Measurements from ENCODE around the gene MAP3K4. TPM values are rescaled to one million over a fixed set of nuclear protein-coding genes. Genes with fewer than 3 reads are reported as not detected.

Gene MAP3K4
- total RNA-seq, 4 donors from 2014 or later, result 22.8 to 33.8 (median 30.4) TPM

GRCh38 chr6:161011492-161012480, 20.2 kb downstream of the MAP3K4 start:
- TF ChIP-seq CTCF (IDR thresholded peaks at IDR 0.05) (no peak), POLR2A (IDR thresholded peaks at IDR 0.05) (no peak)
- H3K4me3 ChIP-seq (ENCODE audit: low read depth, poor library complexity, severe bottlenecking), result no peak overlapping the region
- 44 to 56% methylated on average over 8 of the region's 8 CpGs for WGBS, 2 donors
- intact Hi-C loops (cut with DNase I; ENCODE audit: low total_unique reads), result no loop called here
- DNase-seq (ENCODE audit: low spot score in 2 of 2), result no peak

- H3K4me3 ChIP-seq (ENCODE audit: low read depth, poor library complexity, severe bottlenecking), result no peak overlapping the region
- no peak for DNase-seq (ENCODE audit: low spot score in 2 of 2)
- 88% methylated on average over 4 of the region's 4 CpGs for WGBS, 2 donors
- intact Hi-C loops (cut with DNase I; ENCODE audit: low total_unique reads), result no loop called here
- TF ChIP-seq CTCF (IDR thresholded peaks at IDR 0.05) (no peak), POLR2A (IDR thresholded peaks at IDR 0.05) (no peak)
Measured at GRCh38 chr6:161013695-161014094, 22.1 kb downstream of the MAP3K4 start.

- DNase-seq (ENCODE audit: low spot score in 2 of 2), result no peak
- H3K4me3 ChIP-seq (ENCODE audit: low read depth, poor library complexity, severe bottlenecking), result no peak overlapping the region
- TF ChIP-seq CTCF (IDR thresholded peaks at IDR 0.05), result no peak
- no peak for TF ChIP-seq POLR2A (IDR thresholded peaks at IDR 0.05)
- intact Hi-C loops (cut with DNase I; ENCODE audit: low total_unique reads), result no loop called here
- WGBS, 2 donors, result 92 to 93% methylated on average over 5 of the region's 5 CpGs
Measured at GRCh38 chr6:161017766-161018564, 26.4 kb downstream of the MAP3K4 start.

- TF ChIP-seq POLR2A (IDR thresholded peaks at IDR 0.05) (no peak), CTCF (IDR thresholded peaks at IDR 0.05) (no peak)
- 85 to 90% methylated on average over 13 of the region's 13 CpGs for WGBS, 2 donors
- intact Hi-C loops (cut with DNase I; ENCODE audit: low total_unique reads), result no loop called here
- no peak overlapping the region for H3K4me3 ChIP-seq (ENCODE audit: low read depth, poor library complexity, severe bottlenecking)
- DNase-seq (ENCODE audit: low spot score in 2 of 2), result no peak
Measured at GRCh38 chr6:161019324-161019839, 27.8 kb downstream of the MAP3K4 start.

- intact Hi-C loops (cut with DNase I; ENCODE audit: low total_unique reads), result no loop called here
- TF ChIP-seq POLR2A (IDR thresholded peaks at IDR 0.05), result no peak
- TF ChIP-seq CTCF (IDR thresholded peaks at IDR 0.05), result no peak
- H3K4me3 ChIP-seq (ENCODE audit: low read depth, poor library complexity, severe bottlenecking), result no peak overlapping the region
- no peak for DNase-seq (ENCODE audit: low spot score in 2 of 2)
Measured at GRCh38 chr6:161021543-161021942, 30.0 kb downstream of the MAP3K4 start.

Data from lower leg skin (tissue), 4 donors.